Measurements from ENCODE around the gene PPP2R2B.

Gene PPP2R2B

DNA sequence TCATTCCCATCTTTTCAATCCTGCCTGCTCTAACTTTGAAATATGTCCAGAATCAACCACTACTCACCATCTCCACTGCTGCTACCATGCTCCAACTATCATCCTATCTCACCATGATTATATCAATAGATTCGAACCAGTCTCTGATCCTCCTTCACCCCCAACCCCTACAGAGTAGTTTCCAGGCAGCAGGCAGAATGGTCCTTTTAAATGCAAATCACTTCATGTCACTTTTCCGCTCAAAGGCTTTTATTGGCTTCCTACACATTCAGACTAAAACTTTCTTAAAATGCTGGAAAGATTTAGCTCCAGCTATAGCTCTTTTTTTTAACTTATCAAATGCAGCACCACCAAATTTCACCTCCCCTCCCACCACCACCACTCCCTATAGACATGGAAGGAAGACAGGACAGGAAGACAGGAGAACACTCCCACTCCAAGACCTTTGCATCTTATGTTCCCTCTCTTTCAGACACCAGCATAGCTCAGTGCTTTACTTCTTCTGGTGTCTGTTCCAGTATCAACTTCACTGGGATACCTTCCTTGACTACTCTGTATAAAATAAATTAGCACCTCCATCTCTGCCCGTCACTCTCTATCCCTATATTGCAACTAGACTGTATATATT lies 9.9 kb upstream of the PPP2R2B start:
- DNase-seq (ENCODE audit: low read depth in 2 of 2): no peak

DNA sequence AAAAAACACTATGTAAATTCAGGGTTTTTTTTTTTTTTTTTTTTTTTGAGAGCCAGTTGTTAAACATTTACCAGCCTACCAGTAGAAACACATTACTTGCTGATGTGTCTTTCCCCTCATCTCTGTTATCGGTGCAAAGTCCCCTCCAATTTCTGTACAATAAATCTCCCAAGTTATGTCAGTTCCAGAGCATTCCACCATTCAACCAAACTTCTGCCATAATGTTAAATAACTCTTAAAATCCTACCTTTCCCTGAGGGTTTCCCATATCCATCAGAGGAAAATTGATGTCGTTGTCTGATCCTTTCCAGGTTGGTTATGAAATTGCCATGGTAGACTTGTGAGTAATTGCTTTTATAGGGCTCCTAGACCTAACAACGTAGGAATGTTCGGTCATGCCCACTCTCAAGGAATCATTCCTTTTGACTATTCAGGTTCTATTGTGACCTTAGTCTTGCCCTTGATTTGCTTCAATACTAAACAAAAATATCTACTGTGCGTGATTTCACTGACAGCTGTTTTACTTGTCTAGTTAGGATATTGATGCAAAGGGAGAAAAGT lies 5.6 kb upstream of the PPP2R2B start:
- DNase-seq (ENCODE audit: low read depth in 2 of 2): no peak

DNA sequence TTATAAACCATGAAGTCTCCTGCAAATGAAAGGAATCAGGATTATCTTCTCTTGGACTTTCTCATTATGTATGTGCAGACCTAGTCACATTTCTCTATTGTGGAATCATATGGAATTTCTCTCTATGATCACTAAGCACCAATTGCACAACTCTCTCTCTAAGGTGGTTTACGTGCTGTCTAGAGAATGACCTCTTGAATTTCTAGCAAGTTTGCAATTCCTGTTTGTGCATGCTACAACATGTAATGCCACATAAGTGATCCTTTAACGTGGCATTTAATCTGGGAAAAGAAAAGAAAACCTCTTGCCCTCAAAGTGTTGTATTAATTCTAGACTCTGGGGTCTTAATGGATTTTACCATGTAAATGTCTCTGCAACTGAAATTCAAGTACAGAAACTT lies 5.0 kb upstream of the PPP2R2B start:
- no peak for DNase-seq (ENCODE audit: low read depth in 2 of 2)

DNA sequence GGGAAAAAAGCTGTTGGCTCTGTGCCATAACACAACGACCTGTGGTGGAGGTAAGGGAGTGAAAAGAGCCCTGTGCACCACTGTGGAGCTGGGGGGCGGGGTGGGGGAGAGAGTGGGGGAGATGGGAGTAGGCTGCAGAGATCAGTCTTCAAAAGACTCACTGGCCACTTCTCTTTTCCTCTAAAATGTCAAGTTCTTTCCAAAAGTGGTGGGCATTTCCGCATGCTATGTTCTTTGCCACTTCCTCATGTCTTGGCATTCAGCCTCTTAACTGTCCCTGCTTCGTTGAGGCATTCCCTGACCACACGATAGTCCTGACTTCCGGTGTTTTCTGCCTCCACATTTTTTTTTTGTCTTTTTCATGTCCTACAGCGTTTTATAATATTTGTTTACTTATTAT lies 2.4 kb upstream of the PPP2R2B start:
- no peak for DNase-seq (ENCODE audit: low read depth in 2 of 2)

DNA sequence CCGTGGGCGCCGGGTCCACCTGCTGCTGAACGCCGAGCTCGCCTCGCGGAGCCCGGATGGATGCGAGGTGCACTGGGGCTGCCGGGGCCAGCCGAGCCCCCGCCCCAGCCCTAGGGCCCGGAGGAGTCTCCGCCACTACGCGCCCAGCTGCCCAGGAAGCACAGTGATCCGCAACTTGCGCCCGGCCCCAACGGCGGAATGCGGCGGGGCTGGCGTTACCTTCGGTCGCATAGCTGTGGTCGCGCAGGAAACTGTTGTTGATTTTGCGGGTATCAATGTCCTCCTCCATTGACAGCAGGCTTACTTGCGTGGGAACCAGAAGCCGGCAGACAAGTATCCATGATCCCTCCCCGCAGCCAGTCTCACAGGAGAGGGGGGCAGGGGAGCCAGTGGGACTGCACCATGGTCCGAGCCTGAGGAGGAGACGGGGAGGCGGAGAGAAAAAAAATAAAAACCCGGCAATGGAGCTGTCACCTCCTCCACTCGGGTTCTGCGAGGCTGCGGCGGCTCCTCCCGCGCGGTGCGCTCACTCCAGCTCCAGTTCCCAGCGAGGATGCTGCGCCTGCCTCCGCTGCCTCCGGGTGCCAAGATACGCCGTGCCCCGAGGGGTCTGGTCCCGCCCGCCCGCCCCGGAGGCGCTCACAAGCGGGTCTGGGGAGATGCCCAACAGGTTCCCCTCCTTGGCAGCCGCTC lies 628 bp downstream of the PPP2R2B start:
- DNase-seq (ENCODE audit: low read depth in 2 of 2): no peak

DNA sequence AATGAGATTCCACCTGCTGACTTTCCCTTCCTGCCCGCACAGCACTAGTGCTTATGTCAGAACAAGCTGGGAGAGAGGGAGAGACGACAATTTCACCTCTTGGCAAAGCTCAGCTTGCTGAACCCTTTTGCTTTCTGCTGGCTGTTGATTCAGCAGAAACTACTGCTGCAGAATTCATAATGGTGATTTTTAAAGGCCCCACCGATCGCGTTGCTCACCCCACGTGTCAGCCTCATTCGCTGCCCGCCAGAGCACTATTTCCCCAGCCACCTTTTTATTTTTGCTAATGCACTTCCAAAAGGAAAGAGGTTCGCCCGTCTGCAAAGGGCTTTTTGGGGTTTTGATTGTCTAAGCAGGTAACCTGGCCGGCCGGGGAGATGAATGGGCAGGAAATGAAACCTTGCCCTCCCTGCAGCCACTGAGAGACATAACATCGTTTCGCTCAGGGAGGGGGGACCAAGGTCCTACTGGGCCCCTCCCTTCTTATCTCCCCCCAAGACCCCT lies 1.3 kb downstream of the PPP2R2B start:
- no peak for DNase-seq (ENCODE audit: low read depth in 2 of 2)

DNA sequence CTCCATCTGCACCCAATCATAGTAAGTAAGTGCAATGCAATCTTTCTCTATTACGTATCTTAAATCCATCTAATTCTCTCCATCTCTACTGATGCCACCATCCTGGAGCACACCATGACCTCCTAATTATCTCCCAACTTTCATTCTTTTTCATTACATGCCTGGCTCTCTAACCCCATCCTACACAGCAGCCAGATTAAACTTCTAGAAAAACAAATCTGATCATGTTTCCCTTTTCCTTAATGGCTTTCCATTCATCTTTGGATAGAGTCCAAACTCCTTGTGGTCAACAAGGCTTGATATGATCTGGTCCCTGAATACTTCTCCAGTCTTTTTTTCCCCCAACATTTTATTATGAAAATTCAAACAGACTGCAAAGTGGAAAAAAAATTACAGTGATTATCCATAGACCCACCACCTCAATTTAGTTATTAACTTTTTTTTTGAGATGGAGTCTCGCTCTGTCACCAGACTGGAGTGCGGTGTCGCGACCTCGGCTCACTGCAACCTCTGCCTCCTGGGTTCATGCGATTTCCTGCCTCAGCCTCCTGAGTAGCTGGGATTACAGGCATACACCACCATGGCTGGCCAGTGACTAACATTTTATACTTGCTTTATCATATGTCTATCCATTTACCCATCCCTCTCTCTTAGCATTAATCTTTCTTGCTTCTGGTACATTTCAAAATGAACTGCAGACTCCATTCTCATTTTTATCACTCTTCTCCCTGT lies 5.2 kb downstream of the PPP2R2B start:
- no peak for DNase-seq (ENCODE audit: low read depth in 2 of 2)

DNA sequence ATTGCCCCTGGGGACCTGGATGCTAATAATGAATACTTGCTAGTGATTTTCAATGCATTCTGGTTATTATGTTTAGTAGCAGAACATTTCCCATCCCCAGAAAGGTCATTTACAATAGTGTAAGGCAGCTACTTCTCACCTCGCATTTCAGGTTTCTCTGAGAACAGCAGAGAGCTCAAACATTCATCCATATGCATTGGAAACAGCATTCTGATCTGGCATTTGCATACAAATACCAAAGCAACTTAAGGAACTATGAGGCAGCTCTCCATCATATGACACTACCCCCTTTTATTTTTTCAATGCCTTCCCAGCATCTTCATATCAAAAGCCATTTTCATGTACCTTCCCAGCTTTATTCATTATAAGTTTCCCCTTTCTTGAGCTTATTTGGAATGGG lies 6.4 kb downstream of the PPP2R2B start:
- no peak for DNase-seq (ENCODE audit: low read depth in 2 of 2)

DNA sequence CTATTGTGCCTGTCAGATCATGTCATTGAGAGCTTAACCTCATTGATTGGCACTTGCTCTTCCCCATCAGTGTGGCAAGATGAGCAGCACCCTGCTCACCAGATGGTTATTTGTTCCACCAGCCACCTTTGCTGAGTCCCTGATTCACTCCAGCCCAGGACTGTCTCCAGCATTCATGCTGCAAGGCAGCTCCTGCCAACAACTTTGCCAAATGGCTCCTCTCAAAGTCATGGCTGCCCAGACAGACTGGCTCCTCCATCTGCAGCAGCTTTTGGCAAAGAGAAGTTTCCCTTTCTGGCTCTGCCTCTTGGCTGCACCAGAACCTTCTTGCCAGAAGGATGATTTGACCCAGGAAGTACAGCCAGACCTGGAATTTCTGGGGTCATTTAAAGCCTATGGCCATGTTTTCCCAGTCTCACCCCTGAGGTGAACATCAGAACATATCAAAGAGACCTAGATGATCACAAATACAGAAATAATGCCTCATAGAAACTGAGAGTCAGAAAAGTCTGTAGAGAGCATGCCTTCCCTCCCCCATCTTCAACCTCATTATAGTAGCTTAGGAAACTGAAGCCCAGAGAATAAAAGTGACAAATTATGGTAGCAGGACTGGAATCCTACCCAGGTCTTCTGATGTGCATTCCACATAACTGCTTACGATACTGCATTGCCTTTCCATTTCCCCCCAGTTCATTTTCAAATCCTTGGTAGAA lies 10.4 kb downstream of the PPP2R2B start:
- no peak for DNase-seq (ENCODE audit: low read depth in 2 of 2)

DNA sequence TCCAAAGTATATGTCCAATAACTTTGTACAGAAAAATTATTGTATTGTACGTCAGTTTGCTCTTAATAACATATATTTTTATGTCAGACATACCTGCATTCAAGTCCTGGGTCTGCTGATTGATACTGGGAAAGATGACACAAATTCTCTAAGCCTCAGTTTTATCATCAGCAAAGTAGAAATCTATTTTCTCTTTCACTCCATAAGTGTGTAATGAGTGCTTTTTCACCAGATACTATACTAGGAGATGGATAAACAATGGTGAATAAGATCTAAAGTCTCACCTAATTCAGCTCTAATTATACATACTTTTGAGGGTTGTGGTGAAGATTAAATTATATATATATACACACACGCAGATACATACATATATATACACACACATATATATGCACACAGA lies 12.3 kb downstream of the PPP2R2B start:
- DNase-seq (ENCODE audit: low read depth in 2 of 2): no peak

DNA sequence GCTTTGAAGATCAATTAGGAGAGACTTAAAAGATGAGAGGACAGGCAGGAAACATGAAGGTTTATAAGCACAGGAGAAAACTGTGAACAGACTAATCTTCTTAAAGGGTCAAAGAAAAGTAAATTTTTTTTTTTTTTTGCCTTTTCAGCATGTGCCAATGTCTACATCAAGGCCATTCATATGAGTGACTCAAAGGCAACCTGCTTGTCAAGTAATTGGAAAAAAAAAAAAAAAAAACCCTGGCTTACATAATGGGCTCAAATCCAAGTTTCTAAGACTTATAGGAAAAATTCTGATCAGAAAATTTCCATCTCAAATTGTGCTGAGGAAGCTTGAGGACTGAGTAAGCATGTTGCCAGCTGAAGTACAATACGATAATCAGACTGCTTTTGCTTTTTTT lies 15.9 kb downstream of the PPP2R2B start:
- no peak for DNase-seq (ENCODE audit: low read depth in 2 of 2)

DNA sequence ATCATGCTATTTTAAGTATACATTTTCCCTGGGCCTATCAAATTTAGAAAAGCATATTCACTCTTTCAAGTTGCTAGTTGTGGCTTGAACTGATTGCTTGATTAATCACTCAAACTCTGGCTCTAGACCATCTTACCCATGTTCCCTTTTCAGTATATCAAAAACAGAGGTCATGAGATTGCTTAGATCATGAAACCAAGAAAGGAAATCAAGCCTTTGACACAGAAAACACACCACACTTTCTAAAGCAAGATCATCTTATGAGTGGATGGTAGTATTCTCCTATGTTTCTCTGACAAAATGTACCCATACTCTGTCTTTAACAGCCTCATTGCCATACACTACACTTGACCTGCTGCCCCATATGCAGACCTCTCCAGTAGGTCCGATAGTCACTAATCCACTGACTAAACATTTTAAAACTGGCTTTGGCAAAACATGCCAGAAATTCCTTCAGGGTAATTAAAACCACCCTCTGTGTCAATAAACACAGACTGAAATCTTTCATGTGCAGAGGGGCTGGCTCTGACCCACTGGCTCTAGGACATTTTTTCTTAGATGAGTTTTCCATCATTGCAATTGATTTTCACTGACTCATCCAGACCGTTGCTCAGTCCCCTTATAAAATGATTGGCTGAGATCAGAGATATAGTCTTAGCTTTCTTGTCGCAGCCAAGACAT lies 18.2 kb downstream of the PPP2R2B start:
- no peak for DNase-seq (ENCODE audit: low read depth in 2 of 2)

DNA sequence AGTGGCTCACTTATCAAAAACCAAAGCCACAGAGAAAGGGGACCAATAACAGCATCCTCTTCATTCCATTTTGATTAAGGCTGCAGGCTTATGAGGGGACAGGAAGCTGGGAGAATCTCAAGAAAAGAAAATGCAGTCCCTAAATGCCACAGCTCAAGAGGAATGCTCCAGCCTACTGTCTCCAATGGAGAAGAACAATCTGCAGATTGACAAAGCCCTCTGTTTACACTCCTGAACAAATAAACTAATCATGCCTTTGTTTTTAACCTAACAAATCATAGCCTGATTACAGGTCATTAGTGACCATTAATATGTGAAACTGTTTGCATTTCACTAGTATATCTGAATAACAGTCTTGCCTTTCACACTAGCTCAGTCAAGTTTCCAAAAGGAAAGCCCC lies 26.5 kb downstream of the PPP2R2B start:
- no peak for DNase-seq (ENCODE audit: low read depth in 2 of 2)

DNA sequence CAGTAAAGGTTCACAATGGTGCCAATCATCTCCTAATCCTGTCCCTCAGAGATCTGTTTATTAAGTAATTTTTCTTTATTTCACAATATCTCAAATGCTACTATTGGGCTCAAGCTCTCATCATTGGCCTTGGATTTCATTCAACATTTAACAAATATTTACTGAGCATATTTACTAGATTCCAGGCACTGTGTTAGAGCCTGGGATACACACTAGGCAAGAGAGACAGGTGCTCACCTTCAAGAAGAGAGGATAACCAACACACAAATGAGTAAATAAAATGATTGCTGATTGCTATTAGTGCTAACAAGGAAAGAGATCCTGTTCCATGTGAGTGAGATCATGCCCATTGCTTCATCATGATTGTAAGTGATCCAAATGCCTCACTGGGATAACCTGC lies 27.4 kb downstream of the PPP2R2B start:
- DNase-seq (ENCODE audit: low read depth in 2 of 2): no peak

DNA sequence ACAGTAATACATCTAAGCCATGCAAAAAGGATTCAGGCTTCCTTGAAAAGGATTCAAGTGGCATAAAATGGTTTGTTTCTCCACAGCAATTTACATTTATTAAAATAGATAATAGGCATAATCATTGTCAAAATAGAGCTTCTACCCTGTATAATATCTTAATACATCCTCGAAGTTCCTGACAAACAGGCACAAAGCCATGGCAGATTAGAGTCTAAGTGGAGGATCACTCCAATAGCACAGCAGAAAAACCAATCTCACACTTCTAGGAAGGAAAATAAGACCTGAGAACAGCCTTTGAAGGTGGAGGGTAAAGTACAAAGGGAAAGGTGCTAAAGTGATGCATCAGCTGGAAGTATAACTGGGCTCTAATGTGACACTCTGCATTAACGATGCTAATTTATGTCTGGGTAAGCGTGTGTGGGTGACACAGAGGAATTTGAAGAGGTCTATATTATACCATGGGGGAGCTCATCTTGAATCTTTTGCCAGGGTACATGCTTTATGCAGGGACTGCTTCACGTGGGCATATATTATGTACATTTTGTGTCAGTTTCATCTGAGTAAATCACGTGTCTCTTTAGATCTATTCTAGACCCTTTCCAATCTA lies 28.8 kb downstream of the PPP2R2B start:
- no peak for DNase-seq (ENCODE audit: low read depth in 2 of 2)

DNA sequence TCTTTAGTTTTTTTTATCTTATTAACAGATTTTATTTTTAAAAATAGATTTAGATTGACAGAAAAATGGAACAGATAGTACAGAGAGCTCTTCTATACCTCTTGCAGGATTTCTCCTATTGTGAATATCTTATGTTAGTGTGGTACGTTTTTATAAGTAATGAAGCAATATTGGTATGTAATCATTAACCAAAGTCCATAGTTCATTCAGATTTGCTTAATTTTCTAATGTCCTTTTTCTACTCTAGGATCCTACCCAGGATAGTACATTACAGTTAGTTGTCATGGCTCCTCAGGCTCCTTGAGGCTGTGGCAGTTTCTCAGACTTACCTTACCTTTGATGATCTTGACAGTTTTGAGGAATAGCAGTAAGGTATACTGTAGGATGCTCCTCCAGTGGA lies 30.4 kb downstream of the PPP2R2B start:
- no peak for DNase-seq (ENCODE audit: low read depth in 2 of 2)

DNA sequence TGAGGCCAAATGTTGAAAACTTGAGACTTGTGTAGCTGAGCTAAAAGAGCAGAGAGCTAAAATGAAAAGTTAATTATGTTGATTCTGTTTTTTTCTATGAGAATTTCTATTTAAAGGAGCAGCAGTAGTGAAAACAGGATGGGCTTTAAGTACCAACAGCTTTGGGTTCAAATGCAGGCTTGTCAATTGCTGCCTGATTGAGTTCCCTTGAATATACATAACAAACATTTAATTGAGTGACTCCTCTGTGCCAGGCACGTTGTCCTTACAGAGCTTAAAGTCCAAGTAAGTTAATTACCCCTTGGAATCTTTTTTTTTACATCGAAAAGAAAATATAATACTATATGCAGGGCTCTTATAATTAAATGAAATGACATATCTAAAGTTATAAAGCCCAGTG lies 38.5 kb downstream of the PPP2R2B start:
- no peak for DNase-seq (ENCODE audit: low read depth in 2 of 2)

DNA sequence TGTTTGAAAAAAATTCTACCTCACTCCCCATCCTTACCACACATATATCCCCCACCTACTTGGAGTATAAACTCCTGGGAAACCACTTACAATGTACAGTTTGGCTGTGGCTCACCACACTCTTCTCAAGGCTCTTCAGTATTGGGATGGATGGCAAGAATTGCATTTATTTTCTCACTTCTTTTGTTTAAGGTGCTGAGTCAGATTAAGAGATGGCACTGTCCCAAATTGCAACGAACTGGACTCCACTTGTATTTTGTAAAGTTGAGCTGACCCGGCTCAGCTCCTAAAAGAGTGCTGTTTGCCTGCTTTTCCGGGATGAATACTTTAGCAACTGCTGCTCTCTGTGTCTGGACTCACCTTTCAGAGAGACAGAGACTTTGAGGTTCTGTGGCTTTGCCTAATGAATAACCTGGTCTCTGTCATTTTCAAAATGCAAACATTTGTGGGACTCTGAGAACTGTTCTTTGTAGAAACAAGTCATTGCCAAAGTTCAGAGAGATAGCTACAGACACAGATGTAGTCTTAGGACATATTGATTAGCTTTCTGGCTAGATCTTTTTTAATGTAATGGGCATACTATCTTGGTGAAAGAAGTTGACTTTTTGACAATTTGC lies 42.2 kb downstream of the PPP2R2B start:
- no peak for DNase-seq (ENCODE audit: low read depth in 2 of 2)

DNA sequence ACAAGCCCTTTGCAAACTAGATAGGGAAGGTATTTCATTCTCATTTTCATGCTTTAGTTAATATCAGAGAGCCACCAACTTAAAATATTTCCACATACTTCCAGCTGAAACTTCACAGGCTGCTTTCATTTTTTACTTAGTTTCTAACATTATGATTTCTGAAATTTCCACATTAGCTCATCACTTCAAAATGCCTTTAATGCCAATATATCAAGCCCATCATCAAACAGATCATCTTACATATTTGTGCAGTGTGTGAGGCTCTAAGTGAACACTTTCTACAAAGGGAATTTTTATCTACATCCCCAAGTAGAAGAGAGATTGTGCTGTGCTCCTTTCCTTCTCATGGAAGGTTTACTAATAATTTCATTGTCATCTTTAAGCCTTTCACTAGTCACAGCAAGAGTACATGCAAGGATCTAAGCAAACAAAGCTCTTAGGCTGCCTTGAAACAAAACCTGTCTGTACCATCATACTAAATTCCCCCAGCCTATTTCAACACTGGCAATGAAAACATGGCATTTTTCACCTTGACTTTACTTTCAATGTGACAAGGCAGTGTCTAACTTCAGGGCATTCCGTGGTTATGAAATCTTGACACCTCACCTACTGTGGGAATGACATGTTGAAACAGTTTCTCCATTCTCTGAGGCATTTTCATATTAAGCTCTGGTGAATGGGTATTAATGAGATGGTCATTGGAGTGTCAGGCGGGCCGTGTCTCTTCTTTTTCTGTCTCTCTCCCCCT lies 45.4 kb downstream of the PPP2R2B start:
- no peak for DNase-seq (ENCODE audit: low read depth in 2 of 2)

DNA sequence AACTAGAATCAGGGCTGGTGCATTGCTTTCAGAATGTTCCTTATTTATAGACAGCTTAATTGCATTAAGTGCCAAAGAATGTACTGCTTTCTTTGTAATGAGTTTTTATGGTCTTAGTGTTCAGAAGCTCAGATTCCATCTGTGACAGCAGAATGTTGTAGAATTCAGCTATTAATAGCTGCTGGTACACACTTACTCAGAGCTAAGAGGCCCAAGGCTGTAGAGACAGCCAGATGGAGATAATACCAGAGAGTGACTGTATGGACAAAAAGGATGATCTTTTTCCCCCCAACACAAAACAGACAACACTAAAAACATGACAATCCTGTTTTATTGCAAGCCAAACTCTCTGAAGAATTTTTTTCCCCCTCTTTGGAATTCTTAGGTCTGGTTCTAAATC lies 50.2 kb downstream of the PPP2R2B start:
- no peak for DNase-seq (ENCODE audit: low read depth in 2 of 2)

Measured in stimulated activated CD4-positive, alpha-beta T cell treated with anti-CD3 and anti-CD28 coated beads, Interleukin-12 subunit alpha, Interleukin-12 subunit beta, amount 100 ng/mL, for 24 hours (primary cell).